Endothelial cell of umbilical vein (primary cell): ENCODE measurements around the gene EFHD1. TPM values are rescaled to one million over a fixed set of nuclear protein-coding genes. Genes with fewer than 3 reads are reported as not detected.

ENCODE experiments used
- BruUV-seq: library from RNA; stranded (reverse); fragments of 400-500 nt; replicated peaks from 2 replicates; lab custom pipeline; 2021; lab: Mats Ljungman, UMichigan
- CTCF ChIA-PET: fragments of 300-600, 350-600 bp; sonication (Branson Sonifier 250); formaldehyde crosslinking; loops from one replicate; lab custom pipeline; 2021; ENCODE audit warnings: antibody characterized with exemption, inconsistent platforms; lab: Charles Lee
- POLR2A ChIA-PET: fragments of 300-600, 350-600 bp; sonication (Branson Sonifier 250); formaldehyde crosslinking; loops from one replicate; lab custom pipeline; 2021; ENCODE audit warnings: antibody characterized with exemption, inconsistent platforms; lab: Charles Lee
- DNase-seq: peaks from one replicate; pipeline ENCODE4 v3.0.0-alpha.2; 2011; ENCODE audit warnings: low read depth, low spot score
- FAIRE-seq: peaks from 2 replicates; lab custom pipeline; 2011; peaks lifted over from hg19 to GRCh38; lab: Jason Lieb, UNC
- H2AFZ ChIP-seq: 2 replicates; pipeline ENCODE4 v1.6.0; 2012; ENCODE audit warnings: low read depth, low read length, control low read depth, inconsistent platforms
- H3K27ac ChIP-seq: 2 replicates; pipeline ENCODE4 v1.5.1; 2011; ENCODE audit warnings: low read depth, mild to moderate bottlenecking, control low read depth, low read length, moderate library complexity; ENCODE audit not compliant: insufficient read depth
- H3K27me3 ChIP-seq, 2 experiments: 2 replicates each; pipeline versions ENCODE4 v1.6.0 to v1.6.1; 2011; ENCODE audit warnings: low read length in 2 of 2, mixed read lengths in 1 of 2; ENCODE audit not compliant: control insufficient read depth in 2 of 2, insufficient read depth in 2 of 2
- H3K36me3 ChIP-seq, 2 experiments: 2 replicates in 1 of 2; 3 replicates in 1 of 2; pipeline ENCODE4 v1.5.1; 2011; ENCODE audit warnings: low read length in 2 of 2, mild to moderate bottlenecking in 1 of 2, moderate library complexity in 1 of 2; ENCODE audit not compliant: control insufficient read depth in 2 of 2, insufficient read depth in 2 of 2; ENCODE audit errors: extremely low read depth in 1 of 2
- H3K4me1 ChIP-seq: 3 replicates; pipeline ENCODE4 v1.5.1; 2011; ENCODE audit warnings: mild to moderate bottlenecking, low read length; ENCODE audit not compliant: control insufficient read depth, insufficient read depth; ENCODE audit errors: extremely low read depth
- H3K4me2 ChIP-seq: 2 replicates; pipeline ENCODE4 v1.6.1; 2011; ENCODE audit warnings: low read length, control low read depth, mixed read lengths; ENCODE audit not compliant: insufficient read depth
- H3K4me3 ChIP-seq, 3 experiments: fragments of 200-600 bp in 1 of 3; sonication (generic), shearing (Covaris generic) in 1 of 3; replicated peaks in 1 of 3; 2 replicates each; pipeline ENCODE4 v1.5.1; 2011 to 2016; ENCODE audit warnings: control low read depth in 3 of 3, low read length in 3 of 3, mild to moderate bottlenecking in 2 of 3, inconsistent platforms in 1 of 3, low read depth in 1 of 3, moderate library complexity in 1 of 3; ENCODE audit not compliant: insufficient read depth in 1 of 3
- H3K79me2 ChIP-seq: 2 replicates; pipeline ENCODE4 v1.6.0; 2012; ENCODE audit warnings: low read length, inconsistent platforms; ENCODE audit not compliant: control insufficient read depth, insufficient read depth
- H3K9ac ChIP-seq: replicated peaks from 2 replicates; pipeline ENCODE3; 2011; ENCODE audit warnings: low read length, control low read depth; ENCODE audit not compliant: insufficient read depth; ENCODE audit errors: extremely low read depth
- H3K9me1 ChIP-seq: replicated peaks from 3 replicates; pipeline ENCODE4 v1.6.0; 2011; ENCODE audit warnings: mild to moderate bottlenecking, low read length; ENCODE audit not compliant: control insufficient read depth, insufficient read depth; ENCODE audit errors: extremely low read depth
- H3K9me3 ChIP-seq: replicated peaks from 2 replicates; pipeline ENCODE4 v1.5.1; 2012; ENCODE audit warnings: low read length, inconsistent platforms; ENCODE audit not compliant: control insufficient read depth, insufficient read depth
- H4K20me1 ChIP-seq: replicated peaks from 2 replicates; pipeline ENCODE3; 2011; ENCODE audit warnings: mild to moderate bottlenecking, low read length; ENCODE audit not compliant: control insufficient read depth, insufficient read depth; ENCODE audit errors: extremely low read depth
- CTCF ChIP-seq, 2 donors: IDR thresholded peaks; 1 replicate in 1 of 2; 2 replicates in 1 of 2; pipeline ENCODE4 v1.5.1; 2011; ENCODE audit warnings: low read length in 2 of 2, mild to moderate bottlenecking in 2 of 2, moderate library complexity in 2 of 2, control low read depth in 1 of 2, inconsistent platforms in 1 of 2, low read depth in 1 of 2; ENCODE audit not compliant: insufficient read depth in 1 of 2; ENCODE audit errors: extremely low read depth in 1 of 2
- EZH2 ChIP-seq: IDR thresholded peaks from 2 replicates; pipeline ENCODE4 v1.6.1; 2012; ENCODE audit warnings: borderline replicate concordance, low read depth, mild to moderate bottlenecking, moderate library complexity, low read length, inconsistent platforms; ENCODE audit not compliant: severe bottlenecking
- FOS ChIP-seq: IDR thresholded peaks from 2 replicates; pipeline ENCODE4 v1.6.1; 2011; ENCODE audit warnings: mild to moderate bottlenecking, low read length, moderate library complexity, borderline replicate concordance; ENCODE audit not compliant: insufficient read depth
- GATA2 ChIP-seq: IDR thresholded peaks from 2 replicates; pipeline ENCODE4 v1.7.0; 2011; ENCODE audit warnings: low read depth, mild to moderate bottlenecking, moderate library complexity, mixed read lengths, low read length; ENCODE audit not compliant: insufficient read length, insufficient read depth
- JUN ChIP-seq: IDR thresholded peaks from 2 replicates; pipeline ENCODE4 v1.6.1; 2011; ENCODE audit warnings: borderline replicate concordance, low read depth; ENCODE audit not compliant: insufficient read length, insufficient read depth
- MAX ChIP-seq: IDR thresholded peaks from 2 replicates; pipeline ENCODE4 v1.6.1; 2011; ENCODE audit not compliant: insufficient read depth, insufficient read length
- MYC ChIP-seq: IDR thresholded peaks from one replicate; pipeline ENCODE4 v1.6.1; 2011; ENCODE audit warnings: mild to moderate bottlenecking, low read depth, low read length
- POLR2A ChIP-seq: IDR thresholded peaks from 2 replicates; pipeline ENCODE4 v1.6.1; 2012; ENCODE audit warnings: low read depth, mild to moderate bottlenecking, control low read depth, low read length
- POLR2AphosphoS5 ChIP-seq: IDR thresholded peaks from 2 replicates; pipeline ENCODE4 v1.6.1; 2012; ENCODE audit warnings: low read depth, mild to moderate bottlenecking, control low read depth, low read length, moderate library complexity; ENCODE audit not compliant: insufficient read depth
- dilution Hi-C: fragments of 300-500 bp; cut with MboI; formaldehyde crosslinking; loops from one replicate; pipeline ENCODE4 v1.15.0; 2019; ENCODE audit warnings: low sequenced_read_pairs; ENCODE audit not compliant: extremely low pct_ligation_motif_present
- intact Hi-C: fragments of 100-400 bp; cut with micrococcal nuclease; formaldehyde crosslinking; loops from one replicate; pipeline ENCODE4 v1.10.0; 2022
- polyA plus RNA-seq, 4 experiments: library from polyadenylated mRNA; depleted of rRNA in 3 of 4; stranded (reverse) in 3 of 4; unstranded in 1 of 4; fragments of >200 nt; gene quantifications; 2 replicates each; pipeline versions ENCODE4 v1.2.1 to v1.2.3, GENCODE V29; 2011 to 2012; ENCODE audit warnings: missing spikeins in 1 of 4
- total RNA-seq: library from RNA; stranded (reverse); gene quantifications from 2 replicates; pipeline ENCODE4 v1.2.3, GENCODE V29; 2021

The EFHD1 gene
- total and polyA plus RNA-seq, 2 donors (not counting 3 experiments of a cell fraction or from before 2014, with no cell fraction given) = 0.18 TPM; not detected in 1

GRCh38 chr2:232611559-232612218 lies 21.7 kb upstream of the EFHD1 start:
- Histone ChIP-seq H3K4me2 (no peak overlapping the region), H3K4me3 (no peak overlapping the region), H3K9me1 (no peaks in the 10 kb centered on the region), H3K27ac (no peak overlapping the region), H3K27me3 (no peaks in the 10 kb centered on the region), H3K36me3 (no peaks in the 10 kb centered on the region), H2AFZ (no peak overlapping the region), H3K4me1 (no peaks in the 10 kb centered on the region), H3K79me2 (no peaks in the 10 kb centered on the region), H4K20me1 (no peaks in the 10 kb centered on the region), H3K9ac (no peak overlapping the region), H3K9me3 (no peaks in the 10 kb centered on the region)
- peak; percentile 19 for DNase-seq
- BruUV-seq = no TSS peak
- intact Hi-C loops (no loop called here), dilution Hi-C loops (no loop called here)
- ChIA-PET CTCF (interaction anchor here (0.7 to 4.3 kb wide), 11 partner anchors 9 to 640 kb away, joined by 3 to 27 read pairs (median 5); partner anchors contain the start of genes ATG16L1 and EFHD1), POLR2A (no interaction called here)
- TF ChIP-seq CTCF (IDR thresholded peaks at IDR 0.05; ENCODE audit: extremely low read depth in 1 of 2, insufficient read depth in 1 of 2, low read depth in 1 of 2, low read length in 2 of 2) = peak; percentile 86 to 88
- no peak for TF ChIP-seq MYC
- no peak for TF ChIP-seq EZH2
- peak; percentile 37 for FAIRE-seq

GRCh38 chr2:232613538-232614134 lies 19.8 kb upstream of the EFHD1 start:
- Histone ChIP-seq H3K9ac (no peak overlapping the region), H3K36me3 (no peaks in the 10 kb centered on the region), H3K27me3 (no peaks in the 10 kb centered on the region), H2AFZ (no peak overlapping the region), H3K4me3 (no peak overlapping the region), H3K4me2 (no peak overlapping the region), H3K27ac (no peak overlapping the region), H3K79me2 (no peaks in the 10 kb centered on the region), H3K4me1 (no peaks in the 10 kb centered on the region), H3K9me1 (no peaks in the 10 kb centered on the region), H4K20me1 (no peaks in the 10 kb centered on the region), H3K9me3 (no peaks in the 10 kb centered on the region)
- intact Hi-C loops = no loop called here
- DNase-seq = no peak
- POLR2A ChIA-PET = no interaction called here
- CTCF ChIA-PET = interaction anchor here (0.6 to 4.3 kb wide), 6 partner anchors 8 to 620 kb away, joined by 3 to 27 read pairs (median 4); no protein-coding TSS in a partner anchor
- dilution Hi-C loops = no loop called here
- TF ChIP-seq CTCF (IDR thresholded peaks at IDR 0.05; ENCODE audit: extremely low read depth in 1 of 2, insufficient read depth in 1 of 2, low read depth in 1 of 2, low read length in 2 of 2) = no peak
- TF ChIP-seq FOS = no peak
- no peak for TF ChIP-seq GATA2
- TF ChIP-seq MAX = no peak
- no peak for TF ChIP-seq EZH2
- no peak for TF ChIP-seq POLR2A
- no peak for TF ChIP-seq JUN
- TF ChIP-seq MYC = no peak
- no peak for TF ChIP-seq POLR2AphosphoS5
- no TSS peak for BruUV-seq
- FAIRE-seq = no peak
